A549 (cell line): ENCODE data around the gene OR8J3.

Source experiments
- CTCF ChIP-seq: fragments of >200 bp; sonication (Bioruptor Twin); formaldehyde crosslinking; IDR thresholded peaks from 3 replicates; pipeline ENCODE4 v1.5.1; 2016
- POLR2A ChIP-seq: IDR thresholded peaks from 2 replicates; pipeline ENCODE4 v1.6.1; 2012; ENCODE audit warnings: mild to moderate bottlenecking, low read length
- REST ChIP-seq: fragments of 200-600 bp; sonication (generic); IDR thresholded peaks from 2 replicates; pipeline ENCODE4 v1.6.1; 2016; ENCODE audit warnings: antibody characterized with exemption, mild to moderate bottlenecking, moderate library complexity
- ZC3H11A ChIP-seq: fragments of 450-650 bp; IDR thresholded peaks from 2 replicates; pipeline ENCODE4 v1.6.1; 2014; ENCODE audit warnings: antibody characterized with exemption, mild to moderate bottlenecking

- TF ChIP-seq ZC3H11A (no peak), REST (no peak), CTCF (no peak), POLR2A (no peak)
Measured at GRCh38 chr11:56163804-56164203, 23.8 kb upstream of the OR8J3 start.
